ENCODE data around the gene AKAP5. TPM values are rescaled to one million over a fixed set of nuclear protein-coding genes. Genes with fewer than 3 reads are reported as not detected.

AKAP5 gene
- total and polyA plus RNA-seq, 2 of the 8 experiments (the other 6 are each of a cell fraction or from before 2014, with no cell fraction given) = 0.50 to 3.8 TPM

- no peak for TF ChIP-seq CHD7 (IDR thresholded peaks at IDR 0.05; ENCODE audit: insufficient replicate concordance, low read length)
- no peak for TF ChIP-seq TAF7 (optimal IDR thresholded peaks at IDR 0.05; ENCODE audit: borderline replicate concordance, low read depth, low read length)
- TF ChIP-seq TCF12 (IDR thresholded peaks at IDR 0.05; ENCODE audit: low read depth, low read length) = no peak
- TF ChIP-seq SUZ12 (IDR thresholded peaks at IDR 0.05; ENCODE audit: low read length) = no peak
- no peak for TF ChIP-seq SAP30 (IDR thresholded peaks at IDR 0.05; ENCODE audit: insufficient read depth, insufficient replicate concordance, low read length)
- no peak for TF ChIP-seq KDM1A (IDR thresholded peaks at IDR 0.05; ENCODE audit: borderline replicate concordance, low read length)
- TF ChIP-seq ASH2L (IDR thresholded peaks at IDR 0.05; ENCODE audit: low read length) = no peak
- no peak for TF ChIP-seq HDAC2 (IDR thresholded peaks at IDR 0.05; ENCODE audit: borderline replicate concordance in 1 of 2, low read depth in 2 of 2, low read length in 2 of 2)
- no peak for TF ChIP-seq CBX5 (IDR thresholded peaks at IDR 0.05; ENCODE audit: low read depth, low read length)
- TF ChIP-seq CEBPB (IDR thresholded peaks at IDR 0.05; ENCODE audit: low read depth, low read length) = no peak
- TF ChIP-seq PHF8 (conservative IDR thresholded peaks at IDR 0.05; ENCODE audit: low read depth, low read length) = no peak
- TF ChIP-seq HDAC6 (IDR thresholded peaks at IDR 0.05; ENCODE audit: low read depth, low read length) = no peak
Observed at GRCh38 chr14:64500088-64500487, 34.8 kb downstream of the AKAP5 start (continued).
